Measurements from ENCODE around the gene EIF2S3. TPM values are rescaled to one million over a fixed set of nuclear protein-coding genes. Genes with fewer than 3 reads are reported as not detected.
A peak's percentile ranks its signal among the peaks of the same experiment; 100 is the strongest.

EIF2S3 gene
- total and polyA plus RNA-seq, 10 of the 15 experiments (the other 5 are each of a cell fraction or from before 2014, with no cell fraction given), result 115 to 385 (median 201) TPM

GRCh38 chrX:24063488-24063887, 8.7 kb downstream of the EIF2S3 start:
- 100% methylated on average over 6 of the region's 6 CpGs for WGBS (ENCODE audit: insufficient coverage, insufficient replicate concordance, low lambda C conversion rate, missing lambda C conversion rate)
- H3K27me3 ChIP-seq (replicated peaks in 1 of 2; ENCODE audit: control insufficient read depth in 2 of 2, insufficient read depth in 2 of 2, low read length in 1 of 2), result no peaks in the 10 kb centered on the region
- 0 out of 2 replicates have a peak, but pooled peaks have one; percentile 52 for TF ChIP-seq POLR2AphosphoS5 (IDR thresholded peaks at IDR 0.05; ENCODE audit: low read length)
- TF ChIP-seq MEF2B (IDR thresholded peaks at IDR 0.05; ENCODE audit: partially characterized antibody, poor library complexity, severe bottlenecking), result no peak
- ChIA-PET CTCF (interaction anchor here (0.5 to 1.3 kb wide), 3 partner anchors 9 to 143 kb away, joined by 3 to 6 read pairs (median 3); partner anchors contain the start of gene EIF2S3), POLR2A (interaction anchor here (0.5 to 1.2 kb wide), 2 partner anchors 9 to 229 kb away, joined by 3 to 4 read pairs; no protein-coding TSS in a partner anchor), RAD21 (ENCODE audit: unreplicated experiment) (no interaction called here), SMC1A (ENCODE audit: uncharacterized antibody, unreplicated experiment) (no interaction called here)
- no peak overlapping the region for H3K27ac ChIP-seq (ENCODE audit: control insufficient read depth, insufficient read depth)
- no peak overlapping the region for H2AFZ ChIP-seq (ENCODE audit: control insufficient read depth, low read depth, low read length)
- ATAC-seq (no peak), DNase-seq (ENCODE audit: low read depth, low spot score) (no peak), FAIRE-seq (no peak)
- H3K79me2 ChIP-seq (ENCODE audit: control insufficient read depth, insufficient read depth, low read length), result peaks cover 7% of the 10 kb centered on the region
- no peak overlapping the region for H3K4me3 ChIP-seq
- H3K9ac ChIP-seq (ENCODE audit: control insufficient read depth, insufficient read depth, low read length), result no peak overlapping the region
- H3K9me3 ChIP-seq (replicated peaks; ENCODE audit: control insufficient read depth, insufficient read depth, low read length), result no peaks in the 10 kb centered on the region
- H3K4me2 ChIP-seq (ENCODE audit: control insufficient read depth, insufficient read depth), result no peak overlapping the region
- in situ Hi-C loops (cut with MboI) (no loop called here), intact Hi-C loops (cut with micrococcal nuclease; ENCODE audit: unreplicated experiment) (no loop called here)
- BruUV-seq (replicated peaks), result no TSS peak
- no peaks in the 10 kb centered on the region for H4K20me1 ChIP-seq (ENCODE audit: control insufficient read depth, insufficient read depth)
- peaks cover 3 to 28% of the 10 kb centered on the region in 2 experiments for H3K36me3 ChIP-seq (ENCODE audit: control insufficient read depth in 2 of 2, insufficient read depth in 2 of 2, low read length in 1 of 2)
- no peaks in the 10 kb centered on the region for H3K4me1 ChIP-seq (ENCODE audit: control insufficient read depth, insufficient read depth, low read length)

GRCh38 chrX:24069877-24070276, 15.1 kb downstream of the EIF2S3 start:
- Histone ChIP-seq H3K79me2 (ENCODE audit: control insufficient read depth, insufficient read depth, low read length) (no peaks in the 10 kb centered on the region), H3K27ac (ENCODE audit: control insufficient read depth, insufficient read depth) (no peak overlapping the region), H3K27me3 (replicated peaks in 1 of 2; ENCODE audit: control insufficient read depth in 2 of 2, insufficient read depth in 2 of 2, low read length in 1 of 2) (no peaks in the 10 kb centered on the region), H3K4me1 (ENCODE audit: control insufficient read depth, insufficient read depth, low read length) (no peaks in the 10 kb centered on the region), H2AFZ (ENCODE audit: control insufficient read depth, low read depth, low read length) (no peak overlapping the region), H3K9ac (ENCODE audit: control insufficient read depth, insufficient read depth, low read length) (no peak overlapping the region), H3K9me3 (replicated peaks; ENCODE audit: control insufficient read depth, insufficient read depth, low read length) (no peaks in the 10 kb centered on the region), H3K36me3 (ENCODE audit: control insufficient read depth in 2 of 2, insufficient read depth in 2 of 2, low read length in 1 of 2) (peaks cover 4 to 47% of the 10 kb centered on the region in 2 experiments), H3K4me3 (no peak overlapping the region), H4K20me1 (ENCODE audit: control insufficient read depth, insufficient read depth) (no peaks in the 10 kb centered on the region), H3K4me2 (ENCODE audit: control insufficient read depth, insufficient read depth) (no peak overlapping the region)
- RAD21 ChIA-PET (ENCODE audit: unreplicated experiment), result no interaction called here
- intact Hi-C loops (cut with micrococcal nuclease; ENCODE audit: unreplicated experiment) (no loop called here), in situ Hi-C loops (cut with MboI) (no loop called here)
- BruUV-seq (replicated peaks), result no TSS peak
- FAIRE-seq (no peak), DNase-seq (ENCODE audit: low read depth, low spot score) (no peak), ATAC-seq (no peak)
- 96% methylated on average over 9 of the region's 9 CpGs for WGBS (ENCODE audit: insufficient coverage, insufficient replicate concordance, low lambda C conversion rate, missing lambda C conversion rate)
- SMC1A ChIA-PET (ENCODE audit: uncharacterized antibody, unreplicated experiment), result no interaction called here
- CTCF ChIA-PET, result interaction anchor here (1.5 kb wide), 1 partner anchor 172 kb away, joined by 3 read pairs; no protein-coding TSS in a partner anchor
- TF ChIP-seq E2F4 (IDR thresholded peaks at IDR 0.05; ENCODE audit: low read depth, low read length) (no peak), ZBTB11 (CRISPR knock-in tag; IDR thresholded peaks at IDR 0.05) (no peak), ZBED1 (IDR thresholded peaks at IDR 0.05; ENCODE audit: borderline replicate concordance) (no peak), EP300 (IDR thresholded peaks at IDR 0.05; ENCODE audit: borderline replicate concordance in 1 of 2, control insufficient read depth in 1 of 2, low read depth in 2 of 2, low read length in 2 of 2) (no peak)
- POLR2A ChIA-PET, result interaction anchor here (0.7 kb wide), 1 partner anchor 1466 kb away, joined by 3 read pairs; no protein-coding TSS in a partner anchor
